Measurements from ENCODE around the gene FAAH.
"Not testable (repeated sequence)": the region's sequence is repeated elsewhere in the genome, so short reads cannot be mapped to it uniquely, and the experiment has no call there.

Gene FAAH
- total RNA-seq: 7.2 to 10.8 reads per million in 2 donors

DNA sequence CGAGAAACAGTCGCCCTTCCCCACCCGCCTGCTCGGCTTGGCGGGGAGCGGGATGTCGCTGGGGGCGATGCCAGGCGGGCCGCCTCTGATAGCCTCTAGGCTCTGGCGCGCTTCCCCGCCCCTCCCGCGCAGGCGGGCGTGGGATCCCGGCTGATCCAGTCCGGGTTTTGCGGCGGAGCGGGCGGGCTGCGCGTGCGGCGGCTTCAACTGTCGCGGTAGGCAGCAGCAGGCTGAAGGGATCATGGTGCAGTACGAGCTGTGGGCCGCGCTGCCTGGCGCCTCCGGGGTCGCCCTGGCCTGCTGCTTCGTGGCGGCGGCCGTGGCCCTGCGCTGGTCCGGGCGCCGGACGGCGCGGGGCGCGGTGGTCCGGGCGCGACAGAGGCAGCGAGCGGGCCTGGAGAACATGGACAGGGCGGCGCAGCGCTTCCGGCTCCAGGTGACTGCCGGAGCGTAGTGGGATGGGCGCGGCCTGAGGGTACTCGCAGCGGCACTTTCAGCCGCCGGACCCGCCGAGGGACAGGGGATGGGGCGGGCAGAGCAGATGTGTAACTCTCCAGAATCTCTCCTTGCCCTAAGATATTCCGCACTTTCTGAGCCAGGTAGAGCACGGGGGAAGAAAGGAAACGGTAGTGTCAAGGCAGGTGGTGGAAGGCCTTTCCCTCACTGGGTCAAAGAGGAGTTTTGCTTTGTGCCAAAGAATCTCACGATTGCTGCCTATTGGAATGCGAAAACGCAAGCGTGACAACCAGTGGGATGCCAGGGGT lies at the start of gene FAAH:
Gene FAAH, plus strand, starts transcription at position 210 of the 764 bp plus-strand sequence. Its CDS starts 32 bp downstream, at position 242.
- DNase-seq: no peak

GRCh38 chr1:46344481-46344880 lies 49.6 kb upstream of the FAAH start:
- DNase-seq: no peak

- DNase-seq: no peak
Measured at GRCh38 chr1:46345281-46345680, 48.8 kb upstream of the FAAH start.

GRCh38 chr1:46352363-46352762 lies 41.8 kb upstream of the FAAH start:
- no peak for DNase-seq

DNA sequence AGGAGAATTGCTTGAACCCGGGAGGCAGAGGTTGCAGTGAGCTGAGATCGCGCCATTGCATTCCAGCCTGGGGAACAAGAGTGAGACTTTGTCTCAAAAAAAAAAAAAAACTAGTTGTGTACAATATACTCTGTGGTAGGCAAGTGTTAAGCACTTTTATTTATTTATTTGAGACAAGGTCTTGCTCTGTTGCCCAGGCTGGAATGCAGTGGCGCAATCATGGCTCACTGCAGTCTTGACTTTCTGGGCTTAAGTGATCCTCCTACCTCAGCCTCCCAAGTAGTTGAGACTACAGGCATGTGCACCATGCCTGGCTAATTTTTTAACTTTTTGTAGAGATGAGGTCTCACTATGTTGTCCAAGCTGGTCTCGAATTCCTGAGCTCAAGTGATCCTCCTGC lies 38.2 kb upstream of the FAAH start:
- not testable (repeated sequence) for DNase-seq

GRCh38 chr1:46362158-46362557 lies 32.0 kb upstream of the FAAH start:
- no peak for DNase-seq

DNA sequence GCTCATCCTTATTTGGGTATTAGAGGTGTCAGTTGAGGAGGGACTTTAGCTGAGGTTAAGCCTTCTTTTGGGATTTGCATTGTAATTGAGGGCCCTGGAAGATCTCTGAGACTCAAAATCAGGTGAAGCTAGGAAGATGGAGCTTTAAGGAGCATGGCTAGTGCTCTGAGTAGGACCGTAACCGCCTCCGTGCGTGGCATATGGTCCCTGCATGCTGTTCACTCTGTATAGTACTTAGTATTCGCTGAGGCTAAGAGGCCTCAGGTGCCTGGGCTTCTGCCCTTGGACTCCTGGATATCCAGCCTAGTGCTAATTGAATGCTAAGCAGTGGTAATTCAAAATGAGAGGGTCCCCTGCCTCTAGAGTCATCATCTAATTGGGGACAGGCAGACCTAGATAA lies 31.0 kb upstream of the FAAH start:
- no peak for DNase-seq

DNA sequence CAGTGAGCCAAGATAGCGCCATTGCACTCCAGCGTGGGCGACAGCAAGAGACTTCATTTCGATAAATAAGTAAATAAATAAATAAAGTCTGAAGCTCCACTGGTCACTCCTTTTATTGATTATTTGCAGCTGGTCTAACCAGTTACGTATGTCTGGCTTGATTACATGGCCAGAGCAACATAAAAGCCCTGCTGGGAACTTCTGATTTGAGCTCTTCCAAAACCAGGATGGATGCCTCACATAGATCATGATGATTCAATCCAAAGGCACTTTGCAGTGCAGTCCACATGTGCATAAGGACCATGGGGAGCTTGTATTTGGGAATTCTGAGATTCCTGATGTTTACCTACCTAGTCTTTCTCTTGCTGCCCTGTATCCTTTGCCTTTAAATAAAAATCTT lies 29.5 kb upstream of the FAAH start:
- no peak for DNase-seq

DNA sequence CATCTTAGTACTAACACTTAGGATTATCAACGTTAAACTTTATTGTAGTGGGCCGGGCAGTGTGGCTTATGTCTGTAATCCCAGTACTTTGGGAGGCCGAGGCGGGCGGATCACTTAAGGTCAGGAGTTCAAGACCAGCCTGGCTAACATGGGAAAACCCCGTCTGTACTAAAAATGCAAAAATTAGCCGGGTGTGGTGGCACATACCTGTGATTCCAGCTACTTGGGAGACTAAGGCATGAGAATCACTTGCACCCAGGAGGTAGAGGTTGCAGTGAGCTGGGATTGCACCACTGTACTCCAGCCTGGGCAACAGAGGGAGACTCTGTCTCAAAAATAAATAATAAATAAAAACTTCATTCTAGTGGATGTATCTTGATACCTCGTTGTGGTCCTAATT lies 28.3 kb upstream of the FAAH start:
- not testable (repeated sequence) for DNase-seq

DNA sequence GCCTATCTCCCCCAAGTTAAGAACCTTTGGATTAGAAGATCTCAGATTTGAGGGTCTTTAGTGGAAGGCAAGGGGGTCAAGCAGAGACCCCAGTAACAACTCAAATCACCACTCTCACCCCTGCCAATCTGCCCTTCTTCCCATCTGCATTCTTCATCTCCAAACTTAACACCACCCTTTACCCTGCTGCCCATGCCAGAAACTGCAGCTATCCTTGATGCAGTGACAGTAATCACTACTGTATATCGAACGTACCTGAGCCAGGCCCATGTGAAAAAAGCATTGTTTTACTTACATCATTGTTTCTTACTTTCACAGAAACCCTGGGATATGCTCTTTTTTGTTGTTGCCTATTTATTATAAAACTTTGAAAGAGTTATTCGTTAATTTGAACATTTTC lies 27.0 kb upstream of the FAAH start:
- DNase-seq: no peak

GRCh38 chr1:46367701-46368100 lies 26.4 kb upstream of the FAAH start:
- DNase-seq: not testable (repeated sequence)

GRCh38 chr1:46368791-46369190 lies 25.3 kb upstream of the FAAH start:
- DNase-seq: no peak

DNA sequence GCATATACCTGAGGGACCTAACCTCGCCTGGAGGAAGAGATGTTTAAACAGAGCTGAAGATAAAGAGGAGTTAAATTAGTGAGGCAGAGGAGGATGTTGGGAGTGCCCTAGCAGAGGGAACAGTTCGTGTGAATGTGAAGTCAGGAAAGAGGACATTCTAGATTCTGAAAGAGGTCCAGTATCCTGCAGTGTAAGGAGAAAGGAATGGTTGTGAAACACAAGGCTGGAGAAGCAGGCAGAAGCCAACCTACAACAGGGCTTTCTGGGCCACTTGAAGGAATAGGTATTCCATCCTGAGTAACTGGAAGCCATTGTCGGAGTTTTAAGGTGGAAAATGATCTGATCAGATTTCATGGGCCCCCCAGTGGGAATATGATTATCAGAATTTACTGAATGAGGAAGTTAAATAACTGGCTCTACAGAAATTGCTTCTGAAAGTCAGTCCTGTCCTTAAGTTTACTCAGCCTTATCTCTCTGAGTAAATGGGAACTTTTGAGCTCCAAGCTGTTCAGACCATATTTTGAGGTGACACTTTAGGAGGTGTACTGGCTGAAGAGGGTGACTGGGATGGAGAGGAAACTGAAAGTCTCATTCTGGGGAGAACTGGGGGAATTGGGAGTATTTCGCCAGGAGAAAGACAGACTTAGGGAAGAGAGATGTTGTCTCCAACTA lies 24.4 kb upstream of the FAAH start:
- no peak for DNase-seq

GRCh38 chr1:46370214-46370633 lies 23.9 kb upstream of the FAAH start:
- no peak for DNase-seq

DNA sequence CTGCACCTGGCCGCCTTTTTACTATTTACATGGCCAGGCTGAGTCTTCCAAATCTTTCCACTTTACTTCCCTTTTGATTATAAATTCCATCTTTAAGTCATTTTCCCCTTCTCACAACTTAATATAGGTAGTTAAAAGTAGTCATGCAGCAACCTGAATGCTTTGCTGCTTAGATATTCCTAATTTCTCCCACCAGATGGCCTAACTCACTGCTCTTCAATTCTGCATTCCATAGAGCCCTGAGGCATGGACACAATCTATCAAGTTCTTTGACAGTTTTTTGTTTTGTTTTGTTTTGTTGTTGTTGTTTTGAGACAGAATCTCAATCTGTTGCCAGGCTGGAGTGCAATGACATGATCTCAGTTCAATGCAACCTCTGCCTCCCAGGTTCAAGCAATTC lies 21.7 kb upstream of the FAAH start:
- no peak for DNase-seq

DNA sequence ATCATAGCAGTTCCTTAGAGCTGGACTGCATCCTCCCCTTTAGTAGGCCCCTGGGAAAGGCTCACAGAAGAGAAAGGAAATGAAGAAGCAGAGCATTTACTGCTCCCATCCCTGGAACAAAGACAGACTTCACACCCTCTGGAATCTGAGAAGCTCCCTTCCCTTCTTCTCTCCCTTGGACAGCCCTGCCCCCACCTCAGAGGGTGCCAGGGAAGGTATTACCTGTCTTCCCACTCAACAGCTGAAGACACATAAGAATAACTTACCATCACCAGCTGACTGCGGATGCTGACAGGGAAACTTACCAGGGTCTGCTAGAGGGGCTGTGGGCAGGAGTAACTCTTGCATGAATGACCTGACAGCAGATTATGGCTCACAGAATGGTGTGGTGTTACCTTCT lies 14.1 kb upstream of the FAAH start:
- no peak for DNase-seq

GRCh38 chr1:46380508-46380907 lies 13.6 kb upstream of the FAAH start:
- no peak for DNase-seq

DNA sequence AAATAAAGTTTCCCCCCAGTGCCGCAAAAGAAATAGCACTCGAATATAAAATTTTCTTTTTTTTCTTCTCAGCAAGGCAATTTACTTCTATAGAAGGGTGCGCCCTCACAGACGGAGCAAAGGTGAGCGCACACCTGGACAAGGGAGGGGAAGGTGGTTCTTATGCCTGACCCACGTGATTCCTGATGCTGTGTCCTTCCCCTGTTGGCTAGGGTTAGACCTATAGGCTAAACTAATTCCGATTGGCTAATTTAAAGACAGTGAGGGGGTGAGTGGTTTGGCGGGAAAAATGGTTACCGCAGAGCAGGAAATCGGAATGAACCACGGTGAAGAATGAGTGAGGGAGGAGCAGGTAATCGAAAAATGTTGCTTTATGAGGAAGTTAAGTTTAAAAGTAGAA lies 607 bp upstream of the FAAH start:
- DNase-seq: no peak

DNA sequence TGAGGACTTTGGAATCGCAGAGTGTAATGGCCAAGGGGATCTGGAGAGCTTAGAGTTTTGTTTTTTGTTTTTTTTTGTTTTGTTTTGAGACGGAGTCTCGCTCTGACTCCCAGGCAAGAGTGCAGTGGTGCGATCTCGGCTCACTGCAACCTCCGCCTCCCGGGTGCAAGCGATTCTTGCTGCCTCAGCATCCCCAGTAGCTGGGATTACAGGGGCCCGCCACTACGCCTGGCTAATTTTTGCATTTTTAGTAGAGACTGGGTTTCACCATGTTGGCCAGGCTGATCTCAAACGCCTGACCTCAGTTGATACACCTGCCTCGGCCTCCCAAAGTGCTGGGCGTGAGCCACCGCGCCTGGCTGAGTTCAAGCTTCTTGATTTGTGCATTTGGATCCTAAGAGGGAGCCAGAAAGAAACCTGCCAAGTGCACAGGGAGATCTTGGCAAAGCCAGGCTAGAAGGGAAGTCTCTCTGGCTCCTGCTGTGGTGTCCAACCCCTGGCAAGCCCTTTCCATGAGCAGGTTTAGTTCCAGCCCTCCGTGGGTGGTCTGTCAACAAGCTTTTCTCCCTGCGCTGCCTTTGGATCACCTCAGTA lies 852 bp downstream of the FAAH start:
- DNase-seq: no peak

- DNase-seq: no peak
Measured at GRCh38 chr1:46396441-46397398, 2.6 kb downstream of the FAAH start.

- DNase-seq: no peak
Measured at GRCh38 chr1:46399307-46399706, 5.2 kb downstream of the FAAH start.

DNA sequence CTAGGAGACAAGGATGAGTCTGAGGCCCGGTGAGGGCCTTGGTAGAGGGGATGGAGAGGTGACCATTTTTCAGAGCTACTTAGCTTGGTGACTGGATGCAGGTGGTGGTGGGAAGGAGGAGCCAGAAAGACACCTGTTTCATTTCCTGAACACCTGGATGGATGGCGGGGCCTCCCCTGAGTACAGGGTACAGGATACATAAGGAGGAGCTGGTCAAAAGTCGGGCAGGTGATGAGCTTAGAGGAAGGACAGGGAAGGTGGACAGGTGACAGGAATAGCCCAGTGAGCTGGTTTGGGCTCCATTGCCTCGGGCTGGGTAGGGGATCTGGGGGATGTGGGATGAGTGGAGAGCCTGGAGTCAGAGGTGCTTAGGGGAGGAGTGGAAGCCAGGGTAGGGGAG lies 6.3 kb downstream of the FAAH start:
- no peak for DNase-seq

Measured in activated gamma-delta T cell (primary cell).